CD4-positive, alpha-beta T cell treated with Interleukin-15 for 1 hour (primary cell): Measurements from ENCODE around the gene LRRC34.

Source experiments
- DNase-seq: peaks from one replicate; pipeline ENCODE4 v3.0.0-alpha.2; 2020

LRRC34 gene

DNA sequence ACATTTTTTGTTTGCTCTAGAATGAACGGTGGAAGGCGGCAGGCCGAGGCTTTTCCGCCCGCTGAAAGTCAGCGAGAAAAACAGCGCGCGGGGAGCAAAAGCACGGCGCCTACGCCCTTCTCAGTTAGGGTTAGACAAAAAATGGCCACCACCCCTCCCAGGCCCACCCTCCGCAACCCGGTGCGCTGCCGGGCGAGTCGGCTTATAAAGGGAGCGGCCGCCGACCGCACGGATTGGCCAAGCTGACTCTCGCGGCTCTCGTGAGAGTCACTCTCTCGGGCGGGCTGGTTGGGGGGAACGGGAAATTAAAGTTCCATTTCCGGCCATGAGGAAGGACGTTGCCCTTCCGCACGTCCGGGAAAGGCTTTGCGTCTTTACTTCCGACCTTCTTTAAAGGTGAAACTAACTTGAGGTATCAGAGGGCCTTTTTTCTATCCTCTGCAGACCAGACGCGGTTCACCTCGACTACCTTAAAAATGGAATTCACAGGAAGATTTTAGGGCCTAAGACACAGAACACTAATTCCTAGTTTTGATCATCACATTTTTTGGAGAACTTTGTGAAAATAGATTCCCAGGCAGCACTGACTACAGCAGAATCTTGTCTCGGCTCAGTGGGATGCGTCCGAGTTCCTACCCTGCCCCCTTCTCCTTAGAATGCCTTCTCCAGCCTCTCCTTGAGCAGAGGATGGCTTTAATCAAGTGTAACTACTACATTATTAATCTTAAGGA, 47.7 kb downstream of the LRRC34 start, which contains the start of gene TERC:
Gene TERC (minus strand): TSS at position 179 of the 731 bp plus-strand sequence.
- peak; percentile 96 for DNase-seq

DNA sequence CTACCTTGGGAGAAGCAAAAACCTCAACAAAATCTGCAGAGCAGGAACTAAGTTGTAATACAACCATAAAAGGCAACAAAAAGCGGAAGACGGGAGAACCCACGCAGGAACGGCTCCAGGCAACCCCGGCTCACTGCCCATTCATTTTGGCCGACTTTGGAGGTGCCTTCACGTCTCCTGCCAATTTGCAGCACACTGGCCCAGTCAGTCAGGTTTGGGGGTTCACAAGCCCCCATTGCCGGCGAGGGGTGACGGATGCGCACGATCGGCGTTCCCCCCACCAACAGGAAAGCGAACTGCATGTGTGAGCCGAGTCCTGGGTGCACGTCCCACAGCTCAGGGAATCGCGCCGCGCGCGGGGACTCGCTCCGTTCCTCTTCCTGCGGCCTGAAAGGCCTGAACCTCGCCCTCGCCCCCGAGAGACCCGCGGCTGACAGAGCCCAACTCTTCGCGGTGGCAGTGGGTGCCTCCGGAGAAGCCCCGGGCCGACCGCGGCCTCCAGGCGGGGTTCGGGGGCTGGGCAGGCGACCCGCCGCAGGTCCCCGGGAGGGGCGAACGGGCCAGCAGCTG, 48.3 kb downstream of the LRRC34 start:
- DNase-seq: peak; percentile 63

DNA sequence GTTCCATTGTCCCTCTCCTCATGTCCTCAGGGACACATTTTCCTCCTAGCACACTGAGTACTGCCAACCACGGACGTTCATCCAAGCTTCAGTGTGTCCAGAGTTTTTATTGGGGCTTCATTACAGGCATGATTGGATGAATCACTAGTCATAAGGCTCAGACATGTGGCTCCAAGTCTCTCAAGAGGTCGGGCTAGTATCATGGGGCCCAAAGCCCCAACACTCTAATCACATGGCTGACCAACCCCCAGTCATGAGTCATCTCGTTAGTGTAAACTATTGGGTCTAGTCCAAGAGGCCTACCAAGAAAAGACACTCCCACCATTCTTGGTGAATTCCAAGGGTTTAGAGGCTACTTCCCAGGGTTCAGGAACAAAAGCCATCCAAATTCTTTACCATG, 52.2 kb downstream of the LRRC34 start:
- DNase-seq: no peak

DNA sequence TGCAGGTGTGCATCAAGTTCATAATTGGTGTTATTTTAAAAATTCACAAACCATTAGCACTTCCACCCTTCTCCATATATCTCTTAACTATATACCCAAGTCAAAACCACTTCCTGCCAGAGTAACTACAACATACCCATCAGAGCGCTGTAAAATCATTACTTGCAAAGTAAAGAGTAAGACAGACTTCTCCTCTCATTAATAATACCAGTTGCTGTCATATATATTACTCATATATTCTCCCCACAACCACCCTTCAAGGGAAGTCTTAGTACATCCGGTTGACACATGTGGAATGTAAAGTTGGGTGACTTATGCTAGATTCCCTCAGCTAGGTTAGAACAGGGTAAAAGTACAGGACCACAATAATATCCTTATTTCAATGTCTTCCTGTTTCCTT, 53.4 kb downstream of the LRRC34 start:
- no peak for DNase-seq

DNA sequence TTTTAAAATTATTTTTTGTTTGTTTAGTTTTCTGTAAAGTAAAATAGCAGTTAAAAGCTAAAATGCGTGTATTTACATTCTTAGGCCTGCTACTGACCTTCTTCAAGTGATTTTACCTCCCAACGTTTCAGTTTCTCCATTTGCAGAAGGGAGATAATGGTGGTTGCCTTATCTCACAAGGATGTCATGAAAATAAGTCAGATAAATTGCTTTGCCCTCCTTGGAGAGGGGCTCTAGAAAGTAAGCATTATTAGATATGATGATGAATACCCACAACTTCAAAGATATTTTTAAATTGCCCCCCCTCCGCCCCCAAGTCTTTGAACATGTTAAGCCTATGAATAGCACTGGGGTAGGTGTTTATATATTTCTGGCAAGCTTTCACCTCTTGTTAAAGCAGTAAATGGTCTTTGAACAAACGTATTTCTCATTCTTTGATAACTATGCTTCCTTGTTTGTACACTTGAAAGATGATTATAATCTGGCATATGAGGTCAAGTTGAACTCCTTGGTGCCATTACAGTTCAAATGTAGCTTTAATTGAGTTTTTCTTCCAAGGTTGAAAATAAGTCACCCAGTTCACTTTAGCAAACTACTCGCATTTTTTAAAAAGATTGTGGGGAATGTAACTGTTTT, 54.2 kb downstream of the LRRC34 start:
- DNase-seq: no peak

DNA sequence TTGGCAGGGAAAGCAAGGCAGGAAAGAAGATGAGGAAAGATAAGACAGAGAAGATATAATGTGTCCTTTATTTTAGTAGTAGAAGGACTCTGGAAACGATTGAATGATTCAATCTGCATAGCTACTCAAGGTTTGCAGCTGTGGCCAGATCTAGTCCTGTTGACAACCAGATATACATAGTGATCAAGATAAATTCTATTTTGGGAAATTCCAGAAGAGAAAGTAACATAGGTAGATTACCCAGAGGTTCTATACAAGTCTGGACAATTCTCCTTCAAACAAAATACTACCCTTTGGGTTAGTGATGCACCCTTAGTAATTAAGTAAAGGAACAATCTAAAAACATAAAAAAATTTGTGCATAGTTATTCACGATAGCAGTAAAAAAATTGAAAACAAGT, 57.2 kb downstream of the LRRC34 start:
- no peak for DNase-seq

DNA sequence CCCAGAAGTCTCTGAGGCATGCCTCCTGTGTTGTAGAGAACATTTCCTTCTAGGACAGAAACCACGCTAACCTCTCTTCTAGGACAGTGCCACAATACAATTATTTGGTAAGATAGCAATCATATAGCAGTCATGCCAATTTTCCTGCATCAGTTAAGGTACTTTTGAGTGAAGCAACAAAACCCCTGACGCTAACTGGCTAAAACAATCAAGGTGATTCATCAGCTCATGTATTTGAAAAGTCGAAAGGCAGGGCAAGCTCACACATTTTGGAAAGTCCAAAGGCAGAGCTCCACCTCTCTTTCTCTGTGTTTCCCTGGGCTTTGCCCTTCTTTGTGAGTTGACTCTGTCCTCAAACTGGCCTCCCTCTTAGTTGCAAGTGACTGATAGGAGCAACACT, 58.0 kb downstream of the LRRC34 start:
- no peak for DNase-seq

DNA sequence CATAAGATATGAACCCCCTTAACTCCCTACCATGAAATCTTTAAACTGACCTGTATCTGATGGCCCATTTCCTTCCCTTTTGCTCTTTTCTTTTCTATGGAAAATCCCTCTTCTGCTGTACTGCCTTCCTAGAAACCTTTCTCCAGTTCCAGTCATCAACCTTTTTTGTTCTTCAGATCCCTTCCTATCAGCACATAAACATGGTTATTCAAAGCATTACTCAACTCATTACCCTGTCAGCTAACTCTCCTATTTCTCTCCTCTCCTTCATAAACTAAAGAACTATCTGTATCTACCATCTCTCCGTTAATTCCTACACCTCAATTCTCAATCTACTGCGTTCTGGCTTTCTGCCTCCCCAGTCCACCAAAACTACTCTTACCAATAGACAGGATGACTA, 60.8 kb downstream of the LRRC34 start:
- no peak for DNase-seq

DNA sequence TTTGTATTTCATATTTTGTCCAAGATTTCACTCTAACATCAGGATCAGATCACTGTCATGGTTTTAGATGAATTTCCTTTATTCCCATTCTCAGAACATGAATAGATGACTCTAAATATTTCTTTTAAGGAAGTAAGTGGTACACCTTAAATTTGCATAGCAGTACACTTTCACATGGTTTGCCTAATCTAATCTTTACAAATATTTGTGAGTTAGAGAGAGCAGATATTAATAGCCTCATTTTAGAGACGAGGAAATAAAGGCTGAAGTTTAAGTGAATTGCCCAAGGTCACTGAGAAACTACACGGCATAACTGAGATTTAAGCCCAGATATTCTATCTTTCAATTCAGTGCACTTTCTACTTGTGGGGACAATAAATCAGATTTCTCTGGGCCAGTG, 62.0 kb downstream of the LRRC34 start:
- DNase-seq: no peak

DNA sequence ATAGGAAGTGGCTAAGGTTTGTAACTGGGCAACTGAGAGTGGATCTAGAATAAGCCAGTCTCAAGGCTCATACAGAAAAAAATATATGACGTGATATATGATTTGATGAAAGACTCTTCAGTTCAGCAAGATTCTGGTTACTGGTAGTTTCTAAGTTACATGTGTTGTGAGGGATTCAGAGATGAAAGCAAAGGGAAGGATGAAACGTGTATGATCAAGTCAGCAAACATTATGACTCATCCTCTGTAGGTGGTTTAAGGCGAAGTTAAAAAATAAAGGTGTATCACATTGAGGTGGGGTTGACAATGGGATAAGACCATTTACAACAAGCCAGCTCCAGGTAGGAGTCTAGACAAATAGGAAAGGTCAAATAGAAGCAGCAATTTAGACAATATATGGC, 64.0 kb downstream of the LRRC34 start:
- DNase-seq: no peak

DNA sequence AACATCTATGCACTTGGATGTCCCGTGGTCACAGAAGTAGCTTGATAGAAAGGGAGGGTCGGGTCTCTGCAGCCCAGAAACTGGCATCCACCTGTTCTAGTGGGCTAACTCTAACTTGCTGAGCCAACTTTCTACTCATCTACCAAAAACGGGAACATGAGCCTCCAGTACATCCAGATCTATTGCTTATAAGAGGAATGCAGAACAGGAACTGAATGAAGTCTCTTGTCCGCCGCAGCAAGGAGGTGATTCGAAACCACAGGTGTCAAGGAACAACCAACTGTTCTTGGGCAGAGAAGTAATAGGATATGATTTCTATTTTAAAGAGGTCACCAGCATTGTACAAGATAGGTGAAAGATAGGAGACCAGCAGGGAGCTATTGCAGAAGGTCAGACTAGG, 65.8 kb downstream of the LRRC34 start:
- DNase-seq: no peak

DNA sequence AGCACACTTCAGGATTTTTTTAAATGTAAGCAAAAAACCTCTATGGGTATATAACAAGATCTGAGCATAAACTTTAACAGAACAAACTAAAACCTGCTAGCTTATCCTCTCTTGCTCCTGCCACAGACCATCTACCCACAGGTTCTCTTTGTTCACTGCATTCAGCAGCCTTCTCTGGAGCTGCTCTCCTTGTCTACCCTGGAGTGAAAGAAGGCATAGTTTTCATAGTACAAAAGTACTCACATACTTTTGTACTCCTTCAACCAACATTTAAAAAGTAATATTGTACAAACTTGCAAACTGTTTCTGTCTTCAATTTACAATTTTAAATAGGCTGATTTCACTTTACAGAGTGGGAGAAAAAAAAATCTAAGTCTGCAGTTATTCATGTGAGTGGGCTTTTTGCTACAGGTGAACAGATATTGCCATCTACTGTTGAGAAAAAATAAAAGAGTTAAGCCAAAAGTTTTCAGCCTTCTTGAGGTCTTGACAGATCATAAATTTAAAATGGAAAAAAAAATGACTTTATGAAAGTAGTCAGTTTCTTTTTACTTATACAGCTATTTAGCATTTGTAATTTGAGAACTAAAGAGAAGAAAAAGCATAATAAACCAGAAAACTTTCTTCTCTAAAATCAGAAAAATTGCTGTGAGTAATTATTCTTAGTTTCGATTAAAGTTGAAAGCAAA, 68.2 kb downstream of the LRRC34 start:
- no peak for DNase-seq
